ENCODE data around the gene TIMM23B.
"Not testable (repeated sequence)": the region's sequence is repeated elsewhere in the genome, so short reads cannot be mapped to it uniquely, and the experiment has no call there.

TIMM23B gene

GRCh38 chr10:49970331-49970857 is 28.5 kb downstream of the TIMM23B start:
- not testable (repeated sequence) for H3K27ac ChIP-seq

DNA sequence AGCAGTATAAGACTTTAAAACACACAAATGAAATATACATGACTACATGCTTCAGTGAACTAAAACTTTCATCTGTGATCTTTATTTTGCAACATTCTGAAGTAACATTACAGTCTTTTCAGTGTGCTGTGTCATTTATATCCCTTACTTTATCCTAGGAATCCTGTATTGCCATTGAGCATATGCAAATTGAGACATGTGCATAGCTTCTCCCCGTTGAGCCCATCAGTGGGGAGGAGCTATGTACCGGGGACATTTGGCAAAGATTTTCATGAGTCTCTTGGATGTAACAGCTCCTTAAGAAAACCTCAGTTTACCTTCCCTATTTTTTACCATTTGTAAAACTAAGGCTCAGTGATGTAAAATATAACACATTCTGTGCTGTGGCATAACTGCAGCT is 29.6 kb downstream of the TIMM23B start:
- not testable (repeated sequence) for H3K27ac ChIP-seq

- H3K27ac ChIP-seq, result not testable (repeated sequence)
Observed at GRCh38 chr10:49972094-49972493, 30.2 kb downstream of the TIMM23B start.

GRCh38 chr10:49977756-49978155 is 35.9 kb downstream of the TIMM23B start:
- not testable (repeated sequence) for H3K27ac ChIP-seq

DNA sequence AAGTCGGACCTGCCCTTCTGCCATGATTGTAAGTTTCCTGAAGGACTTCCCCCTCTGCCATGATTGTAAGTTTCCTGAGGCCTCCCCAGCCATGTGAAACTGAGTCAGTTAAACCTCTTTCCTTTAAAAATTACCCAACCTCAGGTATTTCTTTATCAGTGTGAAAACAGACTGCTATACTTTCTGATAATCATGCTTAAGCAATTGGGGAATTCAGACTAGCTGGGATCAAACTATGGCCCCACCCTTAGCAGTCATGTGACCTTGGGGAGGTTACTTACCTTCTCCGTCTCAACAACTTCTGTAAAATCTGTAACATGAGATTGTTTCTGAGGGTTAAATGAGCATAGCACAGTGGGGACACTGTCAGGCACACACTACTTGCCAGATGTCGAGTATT is 45.4 kb downstream of the TIMM23B start:
- H3K27ac ChIP-seq, result not testable (repeated sequence)

DNA sequence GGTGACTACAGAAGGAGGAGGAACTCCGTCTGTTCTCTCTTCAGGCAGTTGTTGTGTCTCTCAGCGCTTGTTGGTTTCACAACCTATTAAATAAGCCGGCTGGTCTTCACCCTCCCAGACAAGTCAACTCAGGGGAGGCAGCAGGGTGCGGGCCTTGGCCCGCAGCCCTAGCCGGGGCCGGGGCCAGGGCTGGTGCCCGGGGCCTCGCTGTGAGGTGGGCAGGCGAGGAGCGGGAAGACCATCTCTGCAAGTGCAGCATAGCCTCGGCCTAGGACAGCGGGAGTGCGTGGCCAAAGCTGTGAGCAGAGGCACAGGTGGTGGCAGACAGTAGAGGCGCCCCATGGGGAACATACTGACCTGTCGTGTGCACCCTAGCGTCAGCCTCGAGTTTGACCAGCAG is 46.5 kb downstream of the TIMM23B start, which contains the start of gene AGAP6:
TSS of gene AGAP6 (plus strand) at position 31 of the 400 bp plus-strand sequence. CDS start at position 341, 310 bp downstream.
- not testable (repeated sequence) for H3K27ac ChIP-seq

DNA sequence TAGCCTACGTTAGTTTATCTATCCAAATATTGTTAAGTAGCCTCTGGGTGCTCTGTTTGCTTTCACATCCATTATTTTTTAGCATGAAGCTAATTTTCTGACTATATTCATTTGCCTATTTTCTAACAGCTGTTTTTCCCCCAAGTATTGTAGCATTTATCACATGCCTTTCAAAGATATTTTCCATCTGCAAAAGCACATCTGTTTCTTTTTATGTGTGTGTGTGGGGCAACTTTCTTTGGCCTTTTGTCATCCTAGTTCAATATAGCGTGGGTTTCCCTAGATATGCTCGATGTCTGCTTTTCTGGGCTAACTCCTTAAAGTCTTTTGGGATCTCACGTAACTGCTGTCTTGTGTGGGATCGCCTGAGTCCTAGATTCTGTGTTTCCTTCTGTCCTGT is 53.5 kb downstream of the TIMM23B start:
- H3K27ac ChIP-seq, result not testable (repeated sequence)

- H3K27ac ChIP-seq, result not testable (repeated sequence)
Observed at GRCh38 chr10:50014024-50014423, 72.2 kb downstream of the TIMM23B start.

DNA sequence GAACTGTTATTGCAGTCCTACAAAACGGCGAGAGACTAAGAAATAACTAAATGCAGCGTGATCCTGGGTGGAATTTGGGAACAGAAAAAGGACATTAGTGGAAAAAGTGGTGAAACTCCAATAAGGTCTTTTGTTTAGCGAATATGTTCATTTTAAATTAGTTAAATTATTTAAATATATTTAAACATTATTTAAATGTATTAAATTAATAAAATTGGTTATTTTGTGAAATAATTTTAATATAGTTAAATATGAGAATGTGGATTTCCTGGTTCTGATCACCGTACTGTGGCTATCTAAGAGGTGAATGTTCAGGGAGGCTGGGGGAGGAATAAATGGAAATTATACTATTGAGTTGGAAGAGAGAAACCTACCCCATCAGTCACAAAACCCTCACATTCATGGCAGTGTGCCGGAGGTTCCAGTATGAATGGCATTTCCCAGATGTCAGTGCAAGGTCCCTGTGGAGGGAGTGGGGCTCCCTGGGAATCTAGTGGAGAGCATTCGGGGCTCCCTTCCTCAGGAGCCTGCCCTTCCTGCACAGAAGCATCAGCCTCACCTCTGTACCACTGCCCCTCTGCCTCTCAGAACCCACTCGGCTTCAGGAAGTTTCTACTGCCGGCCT is 73.9 kb downstream of the TIMM23B start:
- not testable (repeated sequence) for H3K27ac ChIP-seq

- not testable (repeated sequence) for H3K27ac ChIP-seq
Observed at GRCh38 chr10:50016926-50017325, 75.1 kb downstream of the TIMM23B start.

DNA sequence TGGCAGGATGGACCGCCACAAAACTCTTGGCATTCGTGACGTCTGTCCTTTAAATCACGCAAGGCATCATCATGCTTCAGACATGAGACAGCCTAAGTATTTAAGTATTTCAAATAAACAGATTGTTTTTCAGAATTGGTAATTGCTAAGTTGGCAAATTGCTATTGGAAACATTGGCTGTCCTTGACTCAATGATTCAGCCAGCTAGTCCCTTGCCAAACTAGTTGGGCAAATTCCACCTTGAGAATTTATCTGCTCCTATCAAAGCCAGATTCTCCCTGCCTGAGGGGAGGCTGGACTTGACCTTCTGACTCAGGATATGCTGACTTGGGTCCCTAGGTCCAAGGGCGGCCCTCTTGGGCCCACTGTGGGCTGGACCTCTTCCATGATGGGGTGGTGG is 75.8 kb downstream of the TIMM23B start:
- not testable (repeated sequence) for H3K27ac ChIP-seq

GRCh38 chr10:50019279-50019678 is 77.4 kb downstream of the TIMM23B start:
- not testable (repeated sequence) for H3K27ac ChIP-seq

GRCh38 chr10:50020451-50021024 is 78.7 kb downstream of the TIMM23B start:
- H3K27ac ChIP-seq, result not testable (repeated sequence)

GRCh38 chr10:50021646-50022045 is 79.8 kb downstream of the TIMM23B start:
- TF ChIP-seq CTCF (conservative IDR thresholded peaks at IDR 0.05) (no peak), ZFX (IDR thresholded peaks at IDR 0.05) (no peak)
- H3K27ac ChIP-seq, result no peak overlapping the region

All from C4-2B (cell line).